NCI-H2227 (cell line): ENCODE results near the gene GLIS1.

Source experiments
- DNase-seq: peaks from one replicate; lab custom pipeline; 2025; ENCODE audit not compliant: unreplicated experiment; lab: John Stamatoyannopoulos, UW

Gene GLIS1

DNA sequence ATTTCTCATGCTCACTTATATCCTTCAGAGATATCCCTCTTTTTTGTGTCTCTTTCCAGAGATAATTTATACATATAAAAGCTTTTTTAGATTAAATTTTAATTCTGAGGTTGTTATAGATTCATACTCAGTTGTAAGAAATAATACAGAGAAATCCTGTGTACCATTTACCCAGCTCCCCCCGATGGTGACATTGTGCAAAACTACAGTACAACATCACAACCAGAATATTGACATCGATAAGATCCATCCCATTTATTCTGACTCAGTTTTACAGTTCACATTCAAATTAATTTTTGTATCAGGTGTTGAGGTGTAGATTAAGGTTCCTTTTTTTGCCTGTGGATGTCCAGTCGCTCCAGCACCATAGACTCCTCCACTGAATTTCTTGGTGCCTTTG is 265.5 kb downstream of the GLIS1 start:
- no peak for DNase-seq

DNA sequence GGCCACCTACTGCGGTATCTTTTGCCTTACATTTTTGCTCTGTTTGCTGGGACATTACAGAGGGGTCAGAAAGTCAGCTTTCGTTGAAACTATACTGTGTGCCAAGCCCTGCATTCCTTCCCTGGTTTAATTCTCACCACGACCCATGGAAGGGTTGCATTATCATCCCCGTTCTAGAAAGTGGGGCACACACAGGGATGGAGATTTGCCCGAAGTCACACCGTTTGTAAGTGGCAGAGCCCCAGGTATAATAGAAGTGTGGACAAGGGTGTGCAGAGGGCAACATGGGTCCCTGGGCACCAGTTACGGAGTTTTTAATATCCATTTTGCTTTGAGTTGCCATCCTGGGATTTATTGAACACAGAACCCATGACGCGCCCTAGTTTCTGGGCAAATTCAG is 268.0 kb downstream of the GLIS1 start:
- DNase-seq, result no peak

DNA sequence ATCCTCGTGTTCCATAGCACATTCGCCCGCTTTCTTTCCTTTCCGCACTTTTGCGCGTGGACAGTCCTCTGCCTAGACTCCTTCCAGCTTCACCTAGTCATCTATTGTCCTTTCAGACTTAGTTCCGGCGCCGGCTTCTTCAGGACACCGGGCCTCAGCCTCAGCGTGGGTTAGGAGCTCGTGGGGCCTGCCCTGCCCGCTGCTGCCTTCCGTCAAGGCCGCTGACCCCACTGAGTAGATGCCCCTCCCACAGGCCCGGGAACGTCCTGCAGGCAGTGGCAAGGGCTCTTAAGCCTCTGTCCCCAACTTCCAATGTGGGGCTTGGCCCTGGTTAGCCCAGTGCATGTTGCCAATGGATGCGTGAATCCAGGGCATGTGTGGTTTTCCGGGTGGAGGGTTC is 268.4 kb downstream of the GLIS1 start:
- no peak for DNase-seq

DNA sequence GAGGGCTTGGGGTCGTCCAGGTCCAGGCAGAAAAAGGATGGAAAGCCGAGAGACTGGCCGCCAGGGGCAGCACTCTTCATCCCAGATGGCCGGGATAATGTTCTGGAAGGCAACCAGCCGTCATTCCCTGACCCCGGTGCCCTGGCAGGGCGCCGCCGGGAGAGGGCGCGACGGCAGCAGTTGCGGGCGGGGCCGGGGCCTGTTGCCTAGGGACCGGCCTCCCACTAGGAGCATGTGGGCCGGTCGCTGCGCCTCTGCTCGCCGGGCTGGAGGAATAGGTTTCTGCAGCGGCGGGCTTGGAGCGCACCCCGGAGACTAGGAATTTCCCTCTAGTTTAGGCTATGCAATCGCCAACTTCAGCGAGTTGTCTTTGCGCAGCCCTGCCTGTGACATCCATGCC is 268.8 kb downstream of the GLIS1 start:
- no peak for DNase-seq

DNA sequence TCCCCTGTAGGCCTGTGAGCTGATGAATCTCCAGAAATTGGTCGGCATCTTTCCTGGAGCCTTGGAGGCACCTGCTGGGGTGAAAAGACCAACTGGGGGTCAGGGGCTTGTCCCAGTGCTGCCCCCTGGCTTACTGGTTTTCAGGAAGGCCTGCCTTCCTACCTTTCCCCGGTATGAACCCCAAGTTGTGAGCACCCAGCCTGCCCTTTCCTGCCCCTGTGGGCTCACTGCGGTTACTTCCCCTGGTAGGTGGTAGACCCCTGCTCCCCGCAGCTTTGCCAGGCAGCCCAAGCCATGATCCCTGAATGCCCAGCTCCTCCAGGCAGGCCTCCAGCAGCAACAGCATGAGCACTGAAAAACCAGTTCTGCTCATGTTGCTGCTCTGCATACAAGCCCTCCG is 269.6 kb downstream of the GLIS1 start:
- DNase-seq, result no peak

DNA sequence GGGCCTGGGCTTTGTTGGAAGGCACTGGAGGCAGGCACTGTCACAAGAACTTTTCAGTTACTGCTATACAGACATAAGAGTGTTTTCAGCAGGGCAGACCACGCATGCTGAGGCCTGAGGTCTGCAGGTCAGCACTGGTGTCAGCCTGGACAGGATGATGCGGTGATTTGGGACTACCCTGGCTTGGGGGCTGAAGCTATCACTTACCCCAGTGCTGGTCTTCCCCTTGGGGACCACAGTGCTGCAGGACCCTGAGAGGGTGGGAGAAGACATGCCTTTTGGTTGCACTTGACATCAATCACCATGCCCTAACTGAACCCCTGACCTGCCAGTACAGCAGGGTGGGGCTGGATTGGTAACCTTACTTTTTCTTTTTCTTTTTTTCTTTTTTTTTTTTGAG is 270.6 kb downstream of the GLIS1 start:
- no peak for DNase-seq

DNA sequence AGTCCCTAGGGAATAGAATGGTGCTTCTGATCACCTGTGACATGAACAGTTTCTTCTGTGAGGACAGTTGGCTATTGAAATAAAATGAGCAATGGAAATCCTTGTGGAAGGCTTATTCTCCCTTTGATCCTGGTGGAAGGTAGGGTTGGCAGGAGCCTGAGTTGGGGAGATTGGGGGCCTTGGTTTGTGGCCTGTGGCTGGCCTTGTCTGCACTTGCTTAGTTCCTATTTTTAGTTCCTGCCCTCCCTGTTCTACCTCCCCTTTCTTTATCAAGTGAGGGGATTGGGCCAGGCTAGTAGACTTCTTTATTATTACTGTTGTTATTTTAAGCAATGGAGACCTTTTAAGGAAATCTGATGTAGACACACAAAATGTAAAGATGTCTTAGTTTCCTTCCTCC is 271.6 kb downstream of the GLIS1 start:
- no peak for DNase-seq

DNA sequence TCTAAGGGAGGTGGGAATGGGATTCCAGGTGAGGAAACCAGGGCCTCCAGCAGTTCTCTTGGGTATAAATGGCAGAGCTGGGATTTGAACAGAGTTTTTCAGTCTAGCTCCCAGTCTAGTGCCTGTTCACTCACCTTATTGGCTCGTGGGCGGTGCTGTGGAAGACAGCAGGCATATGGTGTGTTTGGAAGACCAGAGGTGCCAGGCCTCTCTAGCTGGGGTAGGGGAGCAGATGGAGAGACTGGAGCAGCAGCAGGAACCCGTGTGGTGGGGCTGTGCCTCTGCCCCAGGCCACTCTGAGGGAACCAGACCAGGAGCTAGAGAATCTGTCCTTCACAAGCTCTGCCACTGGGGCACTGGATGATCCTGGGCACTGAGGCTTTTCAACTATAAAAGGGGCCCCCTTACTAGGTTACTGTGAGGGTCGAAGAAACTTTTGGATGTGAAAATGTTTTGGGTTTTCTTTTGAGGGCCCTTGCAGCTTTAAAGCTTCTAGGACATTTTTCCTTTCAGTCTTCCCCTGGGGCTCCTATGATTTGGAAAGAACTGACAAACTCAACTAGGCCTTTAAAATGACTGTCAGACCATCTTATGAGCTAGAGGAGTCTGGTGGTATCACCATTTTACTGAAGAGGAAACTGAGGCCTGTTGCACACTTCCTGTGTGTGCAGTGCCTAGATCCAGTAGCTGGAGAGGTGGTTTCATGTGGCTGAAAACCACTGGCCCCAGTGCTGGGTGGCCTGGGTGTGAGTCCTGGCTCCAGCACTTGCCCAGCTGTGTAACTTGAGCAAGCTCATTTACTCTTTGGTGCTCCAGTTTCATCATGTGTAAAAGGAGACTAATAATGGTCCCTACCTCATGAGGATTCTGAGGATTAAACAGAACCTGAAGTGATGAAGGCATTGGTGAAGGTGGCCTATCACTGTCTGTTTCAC is 273.7 kb downstream of the GLIS1 start:
- no peak for DNase-seq

DNA sequence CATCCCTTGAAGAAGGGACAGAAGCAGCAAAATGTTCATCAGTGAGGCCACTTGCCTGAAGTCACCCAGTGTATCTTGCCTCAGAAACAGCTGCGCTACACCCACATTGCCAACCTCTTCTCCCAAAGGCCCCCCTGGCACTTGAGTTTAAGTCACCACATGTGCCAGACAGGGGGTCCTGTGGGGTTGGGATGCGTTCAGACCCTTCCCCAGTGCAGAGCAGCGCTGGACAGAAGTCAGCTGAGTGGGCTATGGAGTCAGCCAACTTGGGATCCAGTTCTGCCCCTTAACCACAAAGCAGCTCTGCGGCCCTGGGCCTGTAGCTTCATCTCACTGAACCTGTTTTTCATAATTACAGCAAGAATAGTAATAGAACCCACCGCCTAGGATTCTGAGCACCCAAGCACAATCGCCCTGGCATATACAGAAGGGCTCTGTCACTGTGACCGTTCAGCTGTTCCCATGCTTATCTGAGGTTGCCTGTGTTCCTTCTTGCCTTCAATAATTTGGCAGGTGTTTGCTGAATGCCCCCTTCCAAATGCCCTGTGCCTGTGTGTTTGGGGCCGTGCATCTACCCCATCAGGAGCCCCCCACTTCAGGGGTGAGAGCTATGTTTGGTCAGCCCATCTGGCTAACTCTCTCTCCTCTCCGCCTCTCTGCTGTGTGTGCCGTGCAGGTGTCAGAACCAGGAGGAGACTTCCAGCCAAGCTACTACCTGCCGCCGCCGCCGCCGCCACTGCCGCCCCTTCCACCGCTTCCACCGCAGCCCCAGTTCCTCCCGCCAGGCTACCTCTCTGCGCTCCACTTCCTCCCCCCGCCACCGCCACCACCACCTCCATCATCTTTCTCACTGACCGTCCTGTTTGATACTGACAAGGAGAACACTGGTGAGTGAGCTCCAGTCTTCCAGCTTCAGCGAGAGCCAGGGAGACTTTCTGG is 274.7 kb downstream of the GLIS1 start:
- no peak for DNase-seq

DNA sequence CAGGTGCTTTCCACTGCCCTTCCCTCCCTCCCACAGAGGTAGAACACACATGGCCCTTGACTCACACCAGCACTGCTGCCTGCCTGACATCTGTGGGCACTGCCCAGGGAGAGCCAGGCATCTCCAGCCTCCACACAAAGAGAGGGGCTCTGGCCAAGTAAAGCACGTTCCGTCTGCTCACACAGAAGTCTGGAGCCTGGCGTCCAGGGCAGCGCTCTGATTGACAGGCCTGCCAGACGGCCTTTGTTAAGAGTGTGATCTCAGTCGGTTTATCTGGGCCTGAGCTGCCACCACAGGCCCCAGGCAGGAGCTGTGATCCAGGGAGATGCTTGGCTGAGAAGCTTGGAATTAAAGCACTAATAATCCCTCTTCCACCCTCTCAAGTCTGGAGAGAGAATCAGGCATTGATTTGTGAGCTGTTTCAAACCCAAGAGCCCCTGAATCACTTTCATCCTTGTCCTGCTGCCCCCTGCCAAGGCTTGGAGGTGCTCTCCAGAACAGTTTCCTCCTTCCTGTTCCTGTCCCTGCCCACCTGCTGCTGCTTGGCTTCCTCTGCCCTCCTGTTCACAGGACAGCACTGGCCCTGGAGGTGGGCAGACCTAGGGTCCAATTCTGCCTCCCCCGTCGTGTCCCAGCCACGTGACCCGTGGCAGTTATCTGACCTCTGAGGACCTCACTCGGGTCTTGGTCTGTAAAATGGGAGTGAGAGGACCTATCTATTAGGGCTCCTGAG is 276.0 kb downstream of the GLIS1 start:
- peak; percentile 35 for DNase-seq

DNA sequence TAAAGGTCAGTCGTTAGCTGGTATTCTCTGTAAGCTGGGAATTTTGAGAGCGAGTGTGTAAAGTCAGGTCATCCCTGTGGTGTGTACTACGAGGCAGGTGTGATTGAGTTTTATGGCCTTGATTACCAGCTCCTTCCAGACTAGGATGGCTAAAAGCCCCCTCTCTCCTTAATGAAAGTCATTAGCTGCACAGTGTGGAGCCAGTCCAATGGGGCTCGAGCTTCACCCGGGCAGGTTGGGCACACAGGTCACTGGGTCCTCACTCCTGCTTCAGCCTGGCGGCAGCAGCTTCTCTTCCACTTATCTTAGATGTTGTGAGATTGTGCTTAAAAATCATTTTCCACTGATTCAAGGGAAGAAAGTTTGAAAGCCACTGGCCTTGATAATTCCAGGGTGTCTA is 276.8 kb downstream of the GLIS1 start:
- no peak for DNase-seq

DNA sequence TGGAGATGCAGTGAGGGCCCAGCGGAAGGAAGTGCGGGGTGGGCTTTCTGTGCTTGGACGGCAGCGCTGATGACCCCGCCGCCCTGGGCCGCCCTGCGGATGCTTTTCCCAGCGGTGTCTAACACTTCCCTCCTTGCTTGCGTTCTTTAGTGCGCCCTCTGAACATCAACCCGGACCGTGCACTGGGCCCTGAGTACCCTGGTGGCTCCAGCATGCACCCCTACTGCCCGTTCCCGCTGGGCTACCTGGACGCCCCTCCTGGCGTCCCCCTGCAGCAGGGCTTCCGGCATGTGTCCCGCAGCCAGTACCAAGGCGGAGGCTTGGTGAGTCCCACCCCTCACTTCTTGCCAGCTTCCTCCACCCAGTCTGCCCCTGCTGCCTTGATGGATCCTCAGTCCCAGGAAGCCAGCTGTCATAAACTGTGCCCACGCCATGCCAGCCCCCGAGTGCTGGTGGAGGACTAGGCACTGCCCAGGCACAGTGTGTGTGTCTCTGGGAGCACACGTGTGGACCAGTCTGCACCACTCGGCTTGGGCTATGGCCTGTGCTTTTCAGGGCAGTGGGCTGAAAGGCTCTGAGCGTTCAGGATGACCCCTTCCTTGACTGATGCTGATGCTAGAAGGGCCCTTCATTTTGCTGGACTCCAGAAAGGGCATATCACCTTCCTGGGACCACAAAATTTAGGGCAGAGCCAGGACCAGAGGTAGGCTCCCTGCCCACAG is 277.5 kb downstream of the GLIS1 start:
- no peak for DNase-seq

DNA sequence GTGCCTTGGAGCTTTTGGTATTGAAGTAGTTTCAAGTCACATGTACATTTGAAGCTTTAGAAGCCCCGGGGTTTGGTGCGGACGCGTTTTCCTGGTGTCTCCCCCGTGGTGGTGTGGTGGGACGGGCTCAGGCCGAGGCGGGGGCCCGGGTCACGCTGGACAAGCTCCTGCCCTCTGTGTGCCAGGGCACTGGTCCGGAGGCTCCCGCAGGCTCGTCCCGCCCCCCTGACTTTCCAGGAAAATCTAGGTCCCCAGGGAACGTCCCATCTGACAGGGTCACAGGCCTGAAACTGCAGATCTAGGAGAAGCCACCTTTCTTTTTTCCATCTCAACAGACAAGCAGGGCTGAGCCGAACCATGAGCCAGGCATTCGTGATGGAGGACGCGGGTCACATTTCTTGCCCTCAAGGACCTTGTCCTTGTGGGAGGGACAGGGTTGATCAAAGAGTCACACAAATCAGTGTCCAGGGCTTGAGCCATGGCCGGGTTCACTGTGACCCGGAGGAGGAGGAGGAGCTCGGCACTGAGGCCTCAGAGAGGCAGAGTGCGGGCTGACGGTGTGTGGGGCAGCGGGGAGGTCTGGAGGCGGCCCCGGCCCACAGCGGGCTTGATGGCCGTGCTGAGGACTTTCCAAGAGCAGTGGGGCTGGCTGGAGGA is 278.2 kb downstream of the GLIS1 start:
- DNase-seq, result no peak

DNA sequence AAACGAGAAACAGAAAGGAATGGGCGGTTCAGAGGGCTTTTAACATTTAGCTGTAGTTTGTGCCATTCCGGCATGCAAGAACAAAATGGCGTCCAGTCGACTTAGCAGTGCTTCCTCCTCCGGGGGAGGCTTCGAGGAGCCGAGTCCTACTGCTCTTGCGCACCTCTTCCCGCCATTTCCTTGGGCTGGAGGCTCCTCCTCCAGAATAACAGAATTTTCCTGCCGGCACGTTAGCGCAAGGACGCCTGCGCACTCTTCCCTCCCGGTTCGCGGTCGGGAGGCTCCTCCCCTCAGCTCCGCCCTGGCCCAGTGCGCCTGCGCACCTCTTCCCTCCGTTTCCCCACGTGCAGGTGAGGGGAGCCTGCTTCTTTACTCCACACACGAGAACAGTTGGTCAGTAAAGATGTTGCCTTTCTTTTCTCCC is 278.7 kb downstream of the GLIS1 start:
- no peak for DNase-seq

DNA sequence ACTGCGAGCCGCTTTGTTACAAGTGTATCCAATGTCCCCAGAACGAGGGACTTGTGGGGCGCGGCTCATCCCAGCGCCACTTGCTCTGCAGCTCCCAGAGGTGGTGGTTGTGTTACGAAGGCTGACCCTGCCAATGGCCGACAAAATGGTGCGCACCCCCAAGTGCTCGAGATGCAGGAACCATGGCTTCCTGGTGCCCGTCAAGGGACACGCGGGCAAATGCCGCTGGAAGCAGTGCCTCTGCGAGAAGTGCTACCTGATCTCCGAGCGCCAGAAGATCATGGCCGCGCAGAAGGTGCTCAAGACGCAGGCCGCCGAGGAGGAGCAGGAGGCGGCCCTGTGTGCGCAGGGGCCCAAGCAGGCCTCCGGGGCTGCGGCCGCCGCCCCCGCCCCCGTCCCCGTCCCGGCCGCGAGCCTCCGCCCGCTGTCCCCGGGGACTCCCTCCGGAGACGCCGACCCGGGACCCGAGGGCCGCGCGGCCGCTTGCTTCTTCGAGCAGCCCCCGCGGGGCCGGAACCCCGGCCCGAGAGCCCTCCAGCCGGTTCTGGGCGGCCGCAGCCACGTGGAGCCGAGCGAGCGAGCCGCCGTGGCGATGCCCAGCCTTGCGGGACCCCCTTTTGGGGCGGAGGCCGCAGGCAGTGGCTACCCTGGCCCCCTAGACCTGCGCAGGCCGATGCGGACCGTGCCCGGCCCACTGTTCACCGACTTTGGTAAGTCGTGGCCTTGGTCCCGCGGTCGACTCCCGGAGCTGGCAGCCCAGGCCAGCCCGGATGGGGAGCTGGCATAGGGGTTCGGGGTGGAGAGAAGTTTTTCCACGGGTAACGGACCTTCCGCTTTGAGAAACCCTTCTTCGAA is 279.4 kb downstream of the GLIS1 start, which contains the start of gene DMRTB1:
DMRTB1 (plus strand) TSS at position 79 of the 855 bp plus-strand sequence; CDS start at position 134, 55 bp downstream.
- DNase-seq, result no peak

DNA sequence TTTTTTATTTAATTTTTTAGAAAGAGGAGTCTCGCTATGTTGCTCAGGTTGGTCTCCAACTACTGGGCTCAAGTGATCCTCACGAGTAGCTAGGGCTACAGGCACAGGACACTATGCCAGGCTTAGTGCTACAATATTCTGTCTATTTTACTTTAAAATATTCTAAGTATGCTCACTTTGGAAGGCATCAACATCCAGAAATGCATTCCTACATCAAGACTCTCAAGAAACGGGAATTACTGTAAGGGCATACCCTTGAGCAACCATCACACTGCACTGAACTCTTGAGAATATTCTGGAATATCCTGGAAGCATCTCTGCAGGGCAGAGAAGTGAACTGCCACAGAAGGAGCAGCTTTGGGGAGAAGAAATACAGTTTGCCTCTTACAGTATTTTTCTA is 280.3 kb downstream of the GLIS1 start:
- DNase-seq, result no peak
